ENCODE data around the gene IRGC. TPM values are rescaled to one million over a fixed set of nuclear protein-coding genes. Genes with fewer than 3 reads are reported as not detected.

IRGC gene
- total and polyA plus RNA-seq, 9 of the 15 experiments (the other 6 are each of a cell fraction or from before 2014, with no cell fraction given), result not detected

GRCh38 chr19:43754253-43754502 is 38.3 kb downstream of the IRGC start (continued):
- TF ChIP-seq TFE3 (CRISPR knock-in tag; IDR thresholded peaks at IDR 0.05) (no peak), KAT7 (CRISPR knock-in tag; IDR thresholded peaks at IDR 0.05; ENCODE audit: borderline replicate concordance) (no peak; the same call in 1 of the 2 replicates), SAP30 (IDR thresholded peaks at IDR 0.05; ENCODE audit: borderline replicate concordance, insufficient read depth, low read depth, low read length, poor library complexity, severe bottlenecking) (peak; percentile 34), HMGXB4 (CRISPR knock-in tag; IDR thresholded peaks at IDR 0.05) (0 out of 2 replicates have a peak, but pooled peaks have one; percentile 23), ZNF318 (IDR thresholded peaks at IDR 0.05; ENCODE audit: borderline replicate concordance in 1 of 2, low read depth in 1 of 2) (no peak), HOMEZ (CRISPR knock-in tag; IDR thresholded peaks at IDR 0.05) (no peak), HDAC8 (tag; IDR thresholded peaks at IDR 0.05) (no peak), ELF4 (CRISPR knock-in tag; IDR thresholded peaks at IDR 0.05) (no peak), U2AF2 (optimal IDR thresholded peaks at IDR 0.05; ENCODE audit: low read depth, low read length) (no peak), CHAMP1 (IDR thresholded peaks at IDR 0.05) (no peak), RBM25 (IDR thresholded peaks at IDR 0.05; ENCODE audit: low read depth, low read length, severe bottlenecking) (no peak)

Data from K562 (cell line).